Dermis microvascular lymphatic vessel endothelial cell (primary cell): ENCODE measurements around the gene DEDD. TPM values are rescaled to one million over a fixed set of nuclear protein-coding genes. Genes with fewer than 3 reads are reported as not detected.

Experiments used
- DNase-seq, 2 donors: peaks; one replicate each; pipeline versions ENCODE4 v3.0.0 to v3.0.0-alpha.2; 2010; ENCODE audit warnings: low read depth in 2 of 2
- total RNA-seq: library from RNA; depleted of rRNA; stranded (reverse); fragments of >200 nt; gene quantifications from 2 replicates; pipeline ENCODE4 v1.2.1, GENCODE V29; 2014

DEDD gene
- total RNA-seq, 1 donor from 2014 or later: 32.3 TPM

DNA sequence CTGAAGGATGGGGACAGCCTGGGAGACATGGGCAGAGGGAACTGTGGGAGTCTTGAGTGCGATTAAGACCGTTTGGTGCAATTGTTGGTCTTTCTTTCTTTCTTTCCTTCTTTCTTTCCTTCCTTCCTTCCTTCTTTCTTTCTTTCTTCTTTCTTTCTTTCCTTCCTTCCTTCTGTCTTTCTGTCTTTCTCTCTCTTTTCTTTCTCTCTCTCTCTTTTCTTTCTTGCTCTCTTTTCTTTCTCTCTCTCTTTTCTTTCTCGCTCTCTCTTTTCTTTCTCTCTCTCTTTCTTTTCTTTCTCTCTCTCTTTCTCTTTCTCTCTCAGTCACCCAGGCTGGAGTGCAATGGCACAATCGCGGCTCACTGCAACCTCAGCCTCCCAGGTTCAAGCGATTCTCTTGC, 37.2 kb downstream of the DEDD start:
- no peak for DNase-seq

DNA sequence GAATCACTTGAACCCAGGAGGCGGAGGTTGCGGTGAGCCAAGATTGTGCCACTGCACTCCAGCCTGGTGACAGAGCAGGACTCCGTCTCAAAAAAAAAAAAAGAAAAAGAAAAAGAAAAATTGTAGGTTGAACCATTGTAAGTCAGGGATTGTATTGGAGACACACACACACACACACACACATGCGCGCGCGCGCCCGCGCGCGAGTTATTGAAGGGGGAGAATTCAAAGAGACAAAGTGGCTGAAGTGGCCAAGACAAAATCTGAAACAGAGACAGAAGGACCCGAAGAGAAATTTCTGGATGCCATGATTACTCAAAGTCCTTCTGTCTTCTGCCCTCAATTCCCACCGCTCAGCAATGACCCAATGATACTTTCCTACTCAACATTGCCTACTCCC, 38.0 kb downstream of the DEDD start:
- DNase-seq: no peak

DNA sequence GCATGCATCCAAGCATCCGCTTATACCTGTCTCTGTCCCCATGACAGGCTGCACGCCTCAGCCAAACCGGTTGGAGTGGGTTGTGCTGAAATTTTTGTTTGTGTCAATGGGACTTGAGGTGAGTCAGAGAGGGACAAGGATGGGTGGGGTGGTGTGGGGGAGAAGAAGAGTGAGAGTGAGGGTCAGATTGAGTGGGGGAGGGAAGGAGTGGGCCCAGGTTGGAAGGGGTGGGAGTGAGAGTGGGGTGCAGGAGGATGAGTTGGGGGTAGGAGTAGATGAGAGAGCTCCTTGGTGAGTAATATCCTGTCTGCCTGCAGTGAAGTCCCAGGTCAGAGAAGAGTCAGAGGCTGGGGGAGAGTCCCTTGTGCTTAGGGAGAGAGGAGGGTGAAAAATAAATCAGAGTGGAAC, 39.8 kb downstream of the DEDD start:
- DNase-seq: no peak

DNA sequence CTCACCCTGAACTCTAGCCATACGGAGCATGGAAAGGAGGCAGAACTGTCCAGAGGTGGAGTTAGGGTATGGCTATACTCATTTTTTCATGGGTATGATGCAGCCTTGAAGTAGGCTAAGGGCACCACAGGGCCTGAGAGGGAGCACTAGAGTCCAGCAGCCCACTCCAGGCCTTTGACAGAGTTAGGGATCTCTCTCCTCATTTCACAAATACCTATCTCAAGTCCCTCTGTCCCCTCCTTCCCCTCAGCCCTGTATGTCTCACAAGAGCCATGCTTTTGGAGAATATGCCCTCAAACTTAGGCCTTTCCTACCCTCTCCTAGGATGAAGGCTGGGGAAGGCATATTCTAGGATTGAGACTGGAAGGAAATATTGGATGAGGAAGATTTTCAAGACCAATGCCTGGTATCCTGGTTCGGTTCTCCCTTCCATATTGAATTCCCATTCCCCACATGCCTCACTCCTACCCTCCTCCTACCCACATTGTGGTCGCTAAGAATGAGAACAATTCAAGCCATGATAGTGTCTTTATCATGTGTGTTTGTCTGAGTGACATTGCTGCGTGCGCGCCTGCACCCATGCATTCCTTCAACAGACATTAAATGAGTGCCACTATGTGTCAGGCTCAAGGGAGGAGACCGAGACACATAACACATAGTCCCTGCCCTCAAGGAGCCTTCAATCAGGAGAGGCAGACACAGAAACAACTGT, 40.5 kb downstream of the DEDD start:
- DNase-seq: no peak

DNA sequence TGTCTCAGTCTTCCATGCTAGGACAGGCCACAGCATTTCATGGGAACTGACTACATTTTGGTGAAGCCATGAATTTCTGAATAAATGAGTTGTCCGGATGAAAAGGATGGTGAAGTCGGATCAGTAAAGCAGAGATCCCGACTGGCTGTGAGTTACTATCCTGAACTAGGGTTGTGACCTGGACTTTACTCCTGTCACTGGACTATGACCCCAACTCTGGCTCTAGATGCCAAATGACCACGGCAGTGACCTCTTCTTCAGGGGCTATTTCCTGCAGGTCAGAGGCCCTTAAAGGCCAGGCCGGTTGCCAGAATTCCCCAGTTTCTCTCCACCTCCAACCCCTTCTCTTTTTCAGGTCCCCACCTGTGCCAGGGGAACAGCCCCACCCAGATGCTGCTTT, 41.4 kb downstream of the DEDD start:
- DNase-seq: no peak

DNA sequence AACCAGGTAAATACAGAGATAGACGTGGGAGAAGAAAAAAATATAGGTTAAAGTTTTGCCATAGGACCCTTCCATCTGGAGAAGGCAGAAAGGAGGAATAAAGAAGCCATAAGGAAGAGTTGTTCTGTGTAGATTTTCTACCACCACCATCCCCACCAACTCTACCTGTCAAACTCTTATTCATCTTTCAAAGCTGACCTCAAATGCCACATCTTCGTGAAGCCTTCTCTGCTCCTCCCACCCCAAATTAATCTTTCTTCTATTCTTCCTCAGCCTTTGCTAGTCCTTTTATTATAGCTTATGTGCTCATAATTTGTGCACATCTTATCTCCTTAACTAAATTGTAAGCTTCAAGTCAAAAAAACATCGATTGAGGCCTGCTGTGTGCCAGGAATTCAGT, 41.9 kb downstream of the DEDD start:
- no peak for DNase-seq

DNA sequence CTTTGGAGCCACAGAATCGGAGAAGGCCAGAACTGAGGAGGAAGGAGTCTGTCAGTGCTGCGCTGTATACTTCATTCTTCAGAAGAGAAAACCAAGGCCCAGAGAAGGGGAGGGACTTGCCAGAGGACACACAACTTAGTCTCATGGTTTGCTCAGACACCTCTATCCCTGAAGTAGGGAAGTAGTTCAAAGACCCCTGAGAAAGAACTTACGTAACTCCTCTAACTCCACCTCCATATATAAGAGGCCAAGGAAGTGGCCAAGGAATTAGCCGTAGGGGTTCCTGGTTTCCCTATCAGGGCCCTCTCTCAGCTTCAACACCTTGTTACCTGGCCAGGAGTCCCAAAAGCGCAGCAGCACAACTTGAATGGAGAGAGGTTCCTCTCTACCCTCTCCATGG, 42.5 kb downstream of the DEDD start:
- DNase-seq: no peak

DNA sequence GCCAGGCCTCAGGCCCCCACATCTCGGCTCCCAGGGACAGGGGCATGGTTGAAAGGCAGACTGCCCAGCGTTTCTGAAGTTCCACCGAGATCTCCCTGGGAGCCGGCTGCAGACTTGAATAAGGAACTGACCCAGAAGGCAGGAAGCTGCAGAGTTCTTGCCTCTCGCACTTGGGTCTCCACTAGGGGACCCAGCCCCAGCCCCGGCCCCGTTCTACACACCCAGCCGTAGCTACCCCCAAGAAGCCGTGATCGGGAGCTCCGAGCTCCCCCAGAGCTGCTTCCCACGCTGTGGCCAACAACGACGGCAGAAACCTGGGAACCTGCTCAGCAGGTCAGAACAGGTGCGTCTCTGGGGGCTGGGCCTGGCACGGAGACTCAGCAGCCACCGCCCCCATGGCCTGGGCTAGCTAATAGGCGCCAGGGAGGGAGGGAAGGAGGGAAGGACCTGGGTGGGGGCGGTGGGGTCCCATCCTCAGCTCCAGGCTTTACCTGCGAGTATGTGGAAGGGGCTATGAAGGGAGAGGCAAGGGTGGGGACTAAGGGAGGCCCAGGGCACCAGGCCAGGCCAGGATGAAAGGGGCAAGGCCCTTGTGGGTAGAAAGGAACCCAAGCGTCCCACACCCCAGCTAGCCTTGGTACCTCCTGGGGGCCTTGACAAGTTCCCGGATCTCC, 43.1 kb downstream of the DEDD start, which contains the start of gene NECTIN4:
TSS of gene NECTIN4 (minus strand) at position 308 of the 674 bp plus-strand sequence. CDS start at position 46, 262 bp downstream.
- DNase-seq: no peak

DNA sequence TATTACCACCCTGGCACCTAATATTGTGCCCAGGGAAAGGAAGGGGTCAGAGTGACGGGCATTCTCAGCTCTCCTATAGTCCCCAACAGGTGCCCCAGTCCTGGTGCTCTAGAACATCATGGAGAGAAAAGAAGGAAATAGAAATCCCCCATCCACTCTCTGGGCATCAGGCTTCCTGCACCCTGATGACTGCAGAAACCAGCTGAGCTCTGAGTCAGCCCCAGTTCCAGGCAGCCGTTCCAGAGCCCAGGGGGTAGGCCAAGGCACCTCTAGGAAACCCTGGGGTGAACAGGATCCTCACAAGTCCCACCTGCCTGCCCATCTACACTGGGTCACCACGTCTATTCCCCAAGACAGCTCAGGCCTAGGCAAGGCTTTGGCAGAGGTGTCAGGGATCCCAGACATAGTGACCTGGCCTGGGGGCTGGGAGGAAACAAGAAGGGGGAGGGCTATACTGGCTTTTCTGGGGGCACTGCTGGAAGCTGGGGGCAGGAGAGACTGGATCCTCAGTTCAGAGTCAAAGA, 43.8 kb downstream of the DEDD start:
- DNase-seq: no peak

DNA sequence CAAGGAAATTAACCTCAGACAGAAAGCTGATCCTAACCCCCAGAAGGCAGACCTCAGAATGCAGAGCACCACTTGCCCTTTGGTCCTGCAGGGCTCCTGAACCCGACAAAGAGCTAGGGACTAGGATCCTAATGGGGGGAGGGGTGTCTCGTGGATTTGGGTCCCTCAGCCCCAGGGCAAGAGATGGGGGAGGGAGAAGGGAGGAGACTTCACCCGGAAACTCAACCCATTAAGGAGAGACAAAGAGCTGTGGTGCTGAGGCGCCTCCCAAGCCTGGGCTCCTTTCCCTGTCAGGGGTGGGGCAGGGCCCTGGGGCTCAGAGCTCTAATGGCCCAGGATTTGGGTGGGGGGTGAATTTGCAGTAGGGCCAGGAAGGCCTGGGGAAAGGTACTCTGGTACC, 46.0 kb downstream of the DEDD start:
- no peak for DNase-seq

DNA sequence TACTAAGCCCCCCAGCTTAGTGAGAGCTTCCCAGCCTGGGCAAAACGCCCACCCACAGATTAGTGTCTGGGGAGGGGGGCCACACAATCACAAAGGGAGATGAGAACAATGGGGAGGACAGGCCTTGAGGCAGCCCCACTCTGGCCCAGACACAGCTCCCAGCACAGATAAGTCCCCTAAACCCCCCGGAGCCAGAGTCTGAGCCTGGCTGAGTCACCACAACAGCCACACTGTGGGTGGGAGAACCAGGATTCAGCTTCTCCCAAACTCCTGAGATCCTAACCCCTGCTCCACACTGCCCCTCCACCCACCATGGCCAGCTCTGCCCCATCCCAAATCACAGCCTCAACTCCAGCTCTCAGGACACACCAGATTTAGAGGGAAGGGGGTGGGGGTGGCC, 47.3 kb downstream of the DEDD start:
- no peak for DNase-seq

DNA sequence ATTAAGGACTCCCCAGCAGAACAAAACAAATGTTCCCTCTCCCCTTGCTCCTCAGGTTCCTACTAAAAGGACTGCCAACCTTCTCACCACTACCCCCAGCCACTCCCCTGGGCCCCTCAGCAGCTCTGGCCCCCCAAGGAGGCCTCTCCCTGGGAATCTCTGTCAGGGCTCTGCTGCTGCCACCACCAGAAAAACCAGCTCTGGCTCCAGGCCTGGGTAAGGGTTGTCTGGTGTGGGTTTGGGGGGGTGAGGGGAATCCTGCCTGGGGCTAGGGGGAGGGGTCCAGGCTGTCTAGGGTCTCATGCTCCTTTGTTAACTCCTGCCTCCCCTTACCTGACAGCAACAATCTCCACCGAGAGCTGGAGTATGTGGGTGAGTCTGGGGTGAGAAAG, 47.9 kb downstream of the DEDD start:
- DNase-seq: no peak

DNA sequence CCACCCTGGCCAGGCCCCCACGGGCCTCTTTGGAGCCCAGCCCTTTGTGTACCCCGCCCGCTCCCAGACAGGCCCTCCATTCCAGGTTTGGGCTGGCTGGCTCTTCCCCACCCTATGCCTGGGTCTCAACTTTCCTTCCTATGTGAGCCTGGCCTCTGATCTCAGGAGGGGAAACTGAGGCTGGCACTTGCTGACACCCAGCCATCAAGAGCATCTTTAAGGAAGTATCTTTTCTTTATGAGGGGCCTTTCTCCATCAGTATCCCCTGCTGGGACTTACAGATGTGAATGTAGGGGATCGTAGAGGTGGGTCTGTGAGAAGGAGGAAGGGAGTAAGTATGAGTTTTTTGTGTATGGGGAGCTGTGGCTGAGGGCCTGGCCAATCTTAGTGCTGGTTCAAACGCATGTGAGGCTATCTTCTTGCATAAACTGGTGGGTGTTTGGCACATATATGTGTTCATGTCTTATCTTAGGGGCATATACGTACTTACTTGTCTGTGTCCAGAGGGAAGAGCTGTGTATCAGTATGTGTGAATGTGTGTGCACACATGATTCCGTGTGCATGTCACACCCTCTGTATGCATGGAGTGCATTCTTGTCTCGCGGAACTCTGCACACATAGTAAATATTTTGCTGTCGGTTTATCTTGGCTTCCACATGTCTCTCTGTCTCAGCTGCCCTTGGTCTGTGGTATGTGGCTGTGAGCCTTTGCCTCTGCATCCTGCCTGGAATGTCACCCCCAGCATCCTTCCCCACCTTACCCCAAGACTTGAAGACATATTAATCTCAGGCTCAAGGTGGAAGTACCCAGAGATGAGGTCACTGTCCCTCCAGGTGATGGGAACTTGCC, 48.5 kb downstream of the DEDD start:
- DNase-seq: no peak

DNA sequence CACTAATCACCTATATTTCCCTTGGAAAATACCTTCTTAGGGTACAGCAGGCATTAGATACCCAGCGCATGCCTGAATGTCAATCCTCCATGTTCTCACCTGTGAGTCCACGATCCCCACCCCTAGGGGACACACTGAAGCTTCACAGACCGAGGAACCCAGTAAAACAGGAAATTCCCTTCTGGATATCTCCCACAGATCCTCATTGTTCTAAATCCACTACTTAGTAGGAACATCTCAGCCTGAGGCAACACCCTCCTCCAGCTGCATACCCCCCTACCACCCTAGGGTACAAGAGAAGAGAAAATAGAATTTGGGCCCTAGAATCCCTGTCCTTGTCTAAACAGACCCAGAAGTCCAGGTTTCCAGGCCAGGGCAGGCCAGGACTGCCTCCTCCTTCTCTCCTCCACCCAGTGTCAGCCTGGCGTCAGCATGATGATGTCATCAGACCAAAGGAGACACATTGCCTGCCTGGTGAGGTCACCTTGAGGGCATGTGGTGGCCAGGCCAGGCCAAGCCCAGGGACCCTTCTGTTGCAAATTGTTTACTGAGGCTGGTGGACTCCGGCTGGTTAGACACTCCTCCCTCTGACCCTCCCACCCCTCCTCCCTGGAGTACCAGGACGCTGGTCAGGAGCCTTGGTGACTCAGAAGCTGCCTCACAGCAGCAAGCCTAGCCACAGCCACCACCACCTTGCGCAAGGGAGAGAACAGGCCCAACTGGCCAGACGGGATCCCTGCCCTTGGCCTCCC, 49.3 kb downstream of the DEDD start:
- DNase-seq: peak in 1 of 2 donors; percentile 16

DNA sequence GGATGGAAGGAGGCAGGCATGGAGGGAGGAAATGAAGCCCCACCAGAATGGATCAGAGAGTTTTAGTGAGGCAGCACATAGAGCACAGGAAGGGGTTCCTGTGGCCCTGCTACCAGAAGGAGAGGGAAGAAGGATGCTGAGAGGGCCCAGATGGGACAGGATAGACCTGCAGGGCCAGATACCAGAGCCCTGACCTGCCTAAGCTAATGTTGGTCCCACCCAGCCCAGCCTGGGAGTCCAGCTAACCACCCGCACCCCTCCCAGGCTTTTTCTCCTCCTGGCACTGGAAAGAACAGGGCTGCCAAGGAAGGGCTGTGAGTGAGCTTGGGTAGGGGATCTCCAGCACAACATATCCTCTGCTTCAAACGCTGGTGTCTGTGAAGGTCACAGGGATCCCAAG, 50.0 kb downstream of the DEDD start:
- no peak for DNase-seq

DNA sequence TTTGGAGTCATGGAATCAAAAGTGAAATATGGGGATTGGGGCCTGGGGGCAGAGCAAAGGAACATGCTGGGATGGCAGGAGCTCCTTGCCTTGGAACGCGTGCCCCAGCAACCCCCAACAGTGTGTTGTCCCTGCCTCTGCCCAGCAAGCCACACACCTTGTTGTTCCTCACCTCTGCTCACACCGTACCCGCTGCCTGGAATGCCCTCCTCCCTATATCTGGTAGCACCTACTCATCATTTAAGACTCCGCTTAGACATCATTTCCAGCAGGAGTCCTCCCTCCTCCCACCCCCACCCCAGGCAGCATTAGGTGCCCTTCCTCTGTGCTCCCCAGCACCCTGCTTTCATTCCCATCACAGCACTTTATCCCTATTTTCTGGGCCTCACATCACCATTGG, 50.9 kb downstream of the DEDD start:
- DNase-seq: no peak

DNA sequence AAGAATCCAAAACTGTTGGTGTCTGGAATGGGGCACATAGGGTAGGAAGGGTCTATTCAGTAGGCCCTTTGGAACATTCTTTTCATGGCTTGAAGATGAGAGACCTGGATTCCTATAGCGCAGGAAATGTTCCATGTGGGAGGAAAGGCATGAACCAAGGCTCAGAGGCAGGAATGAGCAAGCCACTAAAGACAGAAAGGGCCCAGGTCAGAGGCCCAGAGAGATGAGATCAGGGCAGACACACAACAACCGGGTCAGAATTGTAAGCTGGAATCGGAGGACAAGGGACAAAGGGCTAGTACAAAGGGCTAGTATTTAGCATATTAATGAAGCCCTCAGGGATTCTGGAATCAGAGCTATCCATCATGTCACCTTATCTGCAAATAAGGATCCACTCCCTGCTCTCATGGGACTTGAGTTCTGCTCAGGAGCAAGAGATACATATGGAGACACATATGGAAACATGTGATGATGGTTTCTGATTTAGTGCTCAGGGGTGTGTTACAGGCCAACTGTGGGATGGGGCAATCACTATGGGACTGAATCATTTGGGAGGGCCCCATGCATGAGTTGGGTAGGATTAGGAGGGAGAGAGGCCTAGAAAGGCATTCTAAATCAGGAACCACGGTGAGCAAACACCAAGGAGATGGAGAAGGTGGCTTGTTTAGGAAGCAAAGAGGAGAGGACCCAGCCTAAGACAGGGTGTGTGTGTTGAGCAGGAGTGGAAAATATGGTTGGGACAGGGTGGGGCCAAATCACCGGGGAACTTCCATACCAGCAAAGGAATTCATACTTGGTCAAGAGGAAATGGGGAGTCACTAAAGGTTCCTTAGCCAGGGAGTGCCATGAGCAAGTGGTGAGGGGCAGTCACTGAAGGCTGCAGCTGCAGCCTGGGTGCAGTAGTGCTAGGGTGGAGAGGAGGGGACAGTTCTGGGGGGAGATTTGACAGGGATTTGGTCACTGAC, 51.7 kb downstream of the DEDD start:
- no peak for DNase-seq

DNA sequence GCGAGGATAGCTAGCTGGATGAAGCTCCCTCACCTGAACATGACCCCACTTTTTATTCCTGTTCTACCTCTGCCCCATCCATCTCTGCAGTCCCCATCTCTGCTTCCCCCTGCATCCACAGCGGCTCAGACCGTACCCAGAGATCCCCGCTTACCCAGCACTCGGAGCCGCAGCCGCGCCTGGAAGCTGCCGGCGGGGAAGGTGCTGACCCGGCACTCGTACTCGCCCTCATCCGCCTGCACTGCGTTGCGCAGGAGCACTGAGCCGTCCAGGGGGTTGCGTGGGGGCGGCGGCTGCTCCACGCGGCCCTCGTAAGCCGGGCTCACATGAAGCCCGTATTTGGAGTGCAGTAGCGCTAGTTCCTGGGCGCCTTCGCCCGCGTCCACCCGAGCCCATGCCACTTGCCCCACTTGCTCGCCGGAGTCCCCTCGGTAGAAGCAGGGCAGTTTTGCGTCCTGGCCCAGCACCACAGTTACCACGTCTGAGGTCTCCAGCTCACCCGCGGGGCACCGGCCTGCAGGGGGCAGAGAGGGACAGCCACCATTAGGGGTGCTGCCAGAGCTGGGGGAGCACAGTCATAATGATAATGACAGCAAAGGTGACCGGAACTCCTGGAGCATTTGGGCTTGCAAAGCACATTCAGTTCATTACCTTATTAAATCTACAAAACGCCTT, 52.9 kb downstream of the DEDD start:
- no peak for DNase-seq

DNA sequence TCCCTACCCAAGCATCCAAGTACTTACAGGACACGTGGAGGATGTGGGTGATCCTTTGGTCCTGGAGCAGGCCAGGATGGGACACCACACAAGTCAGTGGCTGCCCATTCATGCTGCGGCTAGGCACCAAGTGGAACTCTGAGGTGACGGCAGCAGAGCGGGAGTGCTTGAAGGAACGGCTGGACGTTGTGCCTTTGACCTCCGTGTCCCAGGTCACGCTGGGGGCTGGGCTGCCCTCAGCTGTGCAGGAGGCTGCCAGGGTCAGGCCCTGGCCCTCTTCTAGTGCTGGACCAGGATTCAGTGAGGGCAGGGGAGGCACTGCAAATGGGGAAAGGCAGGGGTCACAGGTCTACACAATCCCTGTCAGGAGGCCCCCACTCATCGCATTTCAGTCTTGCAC, 55.0 kb downstream of the DEDD start:
- no peak for DNase-seq

DNA sequence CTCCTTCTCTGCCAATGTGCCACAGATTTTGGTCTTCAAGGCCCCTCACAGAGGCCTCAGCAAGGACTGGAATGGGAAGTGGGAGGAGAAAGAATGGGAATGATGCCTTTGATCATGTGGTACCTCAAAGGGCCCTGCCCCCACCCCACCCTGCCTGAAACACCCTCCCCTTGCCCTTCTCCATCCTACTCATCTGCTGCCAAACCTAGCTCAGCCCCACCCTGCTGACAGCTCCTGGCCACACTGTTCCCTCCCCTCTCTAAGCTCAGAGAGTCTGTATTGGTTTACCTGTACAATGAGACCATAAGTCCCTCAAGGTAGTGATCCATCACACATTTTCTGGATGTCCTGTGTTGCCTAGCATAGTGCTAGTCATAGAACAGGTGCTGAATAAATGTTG, 56.1 kb downstream of the DEDD start:
- DNase-seq: no peak
